Spleen (tissue), 7 donors: ENCODE data around the gene IRAK1.

Experiments used
- POLR2A ChIP-seq, 3 donors: fragments of 450-650 bp; IDR thresholded peaks; one replicate each; pipeline ENCODE4 v1.5.1; 2017; ENCODE audit warnings: antibody characterized with exemption in 3 of 3, mild to moderate bottlenecking in 1 of 3
- POLR2AphosphoS5 ChIP-seq, 3 donors: sonication (generic); formaldehyde crosslinking; IDR thresholded peaks; one replicate each; pipeline ENCODE4 v1.5.1; 2017; ENCODE audit warnings: antibody characterized with exemption in 3 of 3
- TF ChIP-seq, protein P1 (sequence below), 11 experiments: fragments of 200-600 bp in 7 of 11; fragments of 450-650 bp in 4 of 11; sonication (generic) in 4 of 11; IDR thresholded peaks in 8 of 11; conservative IDR thresholded peaks in 3 of 11; 1 replicate in 7 of 11; 2 replicates in 4 of 11; pipeline versions ENCODE4 v1.4.0 to v1.8.0; 2016 to 2021; ENCODE audit warnings: antibody characterized with exemption in 11 of 11, inconsistent platforms in 4 of 11, mild to moderate bottlenecking in 1 of 11
- donor health status: DM: no; HTN: no; CAD: no; lungs with moderate emphysema.
- donor health status: DM: no; HTN: no; CAD: no.
- donor health status: DM: no; HTN: no; CAD: no.

DNA sequence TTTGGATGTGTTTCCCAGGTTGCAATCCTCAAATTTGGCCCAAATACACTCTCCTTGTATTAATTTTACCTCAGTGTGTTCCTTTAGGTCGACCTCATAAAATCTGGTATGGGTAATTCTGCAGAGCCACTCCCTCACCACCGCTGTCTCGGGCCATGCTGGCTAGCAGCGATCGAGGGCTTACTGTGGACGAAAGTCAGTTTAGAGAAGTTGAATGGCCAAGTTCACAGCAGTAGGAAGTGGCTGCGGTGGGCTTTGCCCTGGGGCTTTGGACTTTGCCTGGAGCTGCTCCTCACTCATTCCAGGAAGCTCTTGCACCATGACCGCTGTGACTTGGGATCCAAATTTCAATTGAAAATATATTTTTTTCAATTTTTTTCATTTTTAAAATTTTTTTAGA is 27.5 kb downstream of the IRAK1 start:
- TF ChIP-seq, protein P1, sequence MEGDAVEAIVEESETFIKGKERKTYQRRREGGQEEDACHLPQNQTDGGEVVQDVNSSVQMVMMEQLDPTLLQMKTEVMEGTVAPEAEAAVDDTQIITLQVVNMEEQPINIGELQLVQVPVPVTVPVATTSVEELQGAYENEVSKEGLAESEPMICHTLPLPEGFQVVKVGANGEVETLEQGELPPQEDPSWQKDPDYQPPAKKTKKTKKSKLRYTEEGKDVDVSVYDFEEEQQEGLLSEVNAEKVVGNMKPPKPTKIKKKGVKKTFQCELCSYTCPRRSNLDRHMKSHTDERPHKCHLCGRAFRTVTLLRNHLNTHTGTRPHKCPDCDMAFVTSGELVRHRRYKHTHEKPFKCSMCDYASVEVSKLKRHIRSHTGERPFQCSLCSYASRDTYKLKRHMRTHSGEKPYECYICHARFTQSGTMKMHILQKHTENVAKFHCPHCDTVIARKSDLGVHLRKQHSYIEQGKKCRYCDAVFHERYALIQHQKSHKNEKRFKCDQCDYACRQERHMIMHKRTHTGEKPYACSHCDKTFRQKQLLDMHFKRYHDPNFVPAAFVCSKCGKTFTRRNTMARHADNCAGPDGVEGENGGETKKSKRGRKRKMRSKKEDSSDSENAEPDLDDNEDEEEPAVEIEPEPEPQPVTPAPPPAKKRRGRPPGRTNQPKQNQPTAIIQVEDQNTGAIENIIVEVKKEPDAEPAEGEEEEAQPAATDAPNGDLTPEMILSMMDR (IDR thresholded peaks at IDR 0.05 in 8 of 11, conservative IDR thresholded peaks at IDR 0.05 in 3 of 11), result no peak
- TF ChIP-seq POLR2A (IDR thresholded peaks at IDR 0.05) (no peak), POLR2AphosphoS5 (IDR thresholded peaks at IDR 0.05) (no peak)
